Right ventricle myocardium superior (tissue), 1 donor: Measurements from ENCODE around the gene B3GAT3. TPM values are rescaled to one million over a fixed set of nuclear protein-coding genes. Genes with fewer than 3 reads are reported as not detected.
"Not testable (repeated sequence)": the region's sequence is repeated elsewhere in the genome, so short reads cannot be mapped to it uniquely, and the experiment has no call there.

Experiments used
- ATAC-seq: fragments of 200-7000 bp; cut with Tn5 transposase; one replicate; pipeline ENCODE4 v1.9.1; 2020; ENCODE audit warnings: mild to moderate bottlenecking; ENCODE audit not compliant: poor library complexity
- DNase-seq: peaks from one replicate; pipeline ENCODE4 v3.0.0-alpha.2; 2020
- intact Hi-C: fragments of 100-400 bp; cut with DNase I; formaldehyde crosslinking; loops from one replicate; pipeline ENCODE4 v1.11.2; 2022
- total RNA-seq: library from RNA; stranded (reverse); fragmentation: NEBNext Ultra II Directional; extraction: Animal tissue kit (Norgen Biotek cat#: 25700); gene quantifications from one replicate; pipeline ENCODE4 v1.2.1, GENCODE V29; 2021
- donor health status: DM: no; HTN: yes; CAD: no; lungs with severe emphysema.

The B3GAT3 gene
- total RNA-seq, 1 donor from 2014 or later, result 11.6 TPM

DNA sequence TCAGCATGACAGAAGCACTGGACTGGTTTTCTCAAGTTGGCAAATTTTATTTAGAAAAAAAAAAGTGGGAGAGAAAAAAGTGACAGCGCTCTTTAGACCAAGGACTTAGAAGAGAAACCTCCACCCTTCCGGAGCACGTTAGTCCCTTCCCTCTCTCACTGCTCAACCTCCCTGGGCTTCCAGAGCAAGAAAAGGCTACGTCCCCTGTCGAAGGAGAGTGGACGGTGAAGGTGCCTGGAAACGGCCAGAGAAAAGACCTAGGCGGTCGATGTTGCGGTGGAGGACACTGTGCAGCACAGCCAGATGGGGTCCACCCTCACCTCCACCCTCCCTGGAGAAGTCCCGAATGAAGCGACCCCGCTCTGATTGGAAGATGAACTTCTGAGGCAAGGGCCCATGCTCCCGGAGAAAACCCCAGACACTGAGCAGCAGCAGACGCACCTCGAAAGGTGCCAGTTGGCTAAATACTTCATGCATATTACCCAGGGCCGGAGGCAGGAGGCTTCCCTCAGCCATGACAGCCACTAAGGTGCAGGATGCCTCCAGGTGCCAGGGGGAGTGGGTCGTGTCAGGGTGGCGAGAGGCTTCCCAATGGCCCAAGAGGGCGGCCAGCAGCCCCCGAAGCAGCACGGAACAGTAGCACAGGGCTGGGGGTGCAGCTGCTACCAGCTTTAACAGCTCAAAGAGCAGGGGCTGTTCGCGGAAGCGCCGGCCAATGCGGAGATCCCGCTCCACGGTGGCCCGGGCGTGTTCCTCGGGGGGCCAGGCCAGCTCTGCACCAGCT, 25.2 kb upstream of the B3GAT3 start:
- DNase-seq, result no peak
- ATAC-seq, result peak; percentile 3
- intact Hi-C loops, result no loop called here

DNA sequence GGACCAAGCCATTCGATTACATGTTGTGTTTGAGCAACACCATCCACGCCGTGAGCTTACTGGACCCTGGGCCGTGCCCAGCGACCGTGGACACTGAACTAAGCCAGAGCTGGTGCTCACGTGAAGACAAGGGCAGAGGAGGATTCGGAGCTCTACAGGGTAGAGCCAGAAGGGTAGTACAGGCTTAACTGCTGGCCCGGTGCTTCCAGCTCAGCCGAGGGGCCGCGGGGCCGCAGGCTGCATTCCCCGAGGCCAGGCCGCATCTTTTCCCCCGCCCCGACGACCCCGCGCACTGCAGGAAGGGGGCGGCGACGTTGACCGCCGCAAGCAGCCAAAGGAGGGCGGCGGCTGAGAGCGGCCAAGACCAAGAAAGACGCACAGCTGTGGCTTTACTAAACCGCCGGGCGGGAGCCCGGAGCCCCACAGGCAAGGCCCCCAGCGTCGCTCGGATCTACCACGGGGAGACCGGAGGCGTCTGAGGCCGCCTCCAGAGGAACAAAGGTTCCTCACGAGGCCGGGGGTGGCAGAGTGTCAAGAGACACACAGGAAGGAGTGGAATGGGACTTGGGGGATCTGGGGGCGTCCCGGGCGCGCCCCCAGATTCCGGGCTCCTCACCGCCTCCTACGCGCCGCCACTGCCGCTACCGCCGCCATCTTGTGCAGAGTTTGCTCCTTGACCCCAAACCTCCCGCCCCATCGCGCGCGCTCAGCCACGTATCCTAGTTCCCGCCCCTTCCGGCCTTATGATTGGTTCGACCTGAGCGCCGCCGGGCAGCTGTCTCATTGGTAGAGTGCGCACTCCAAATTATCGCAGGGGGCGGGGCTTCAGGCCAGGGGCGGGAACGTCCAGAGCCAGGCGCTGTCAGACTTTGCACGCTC, 24.4 kb upstream of the B3GAT3 start, which contains the start of gene GANAB:
GANAB (minus strand) TSS at position 668 of the 879 bp plus-strand sequence; CDS start at position 654, 14 bp downstream.
- ATAC-seq (peak; percentile 98), DNase-seq (peak; percentile 100)
- intact Hi-C loops, result no loop called here

DNA sequence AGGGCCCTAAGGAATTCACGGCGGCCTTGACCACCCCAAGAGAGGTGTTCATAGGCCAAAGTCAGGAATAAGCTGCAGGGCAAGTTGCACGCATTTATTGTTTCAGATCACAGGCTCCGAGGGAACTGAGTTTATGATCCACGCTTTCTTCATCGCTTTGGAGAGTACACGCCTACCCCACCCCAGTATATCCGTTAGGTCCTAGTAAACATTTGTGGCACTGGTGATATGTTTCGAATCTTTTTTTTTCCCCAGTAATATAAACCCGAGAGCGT, 23.8 kb upstream of the B3GAT3 start:
- no peak for ATAC-seq
- no peak for DNase-seq
- intact Hi-C loops, result no loop called here

DNA sequence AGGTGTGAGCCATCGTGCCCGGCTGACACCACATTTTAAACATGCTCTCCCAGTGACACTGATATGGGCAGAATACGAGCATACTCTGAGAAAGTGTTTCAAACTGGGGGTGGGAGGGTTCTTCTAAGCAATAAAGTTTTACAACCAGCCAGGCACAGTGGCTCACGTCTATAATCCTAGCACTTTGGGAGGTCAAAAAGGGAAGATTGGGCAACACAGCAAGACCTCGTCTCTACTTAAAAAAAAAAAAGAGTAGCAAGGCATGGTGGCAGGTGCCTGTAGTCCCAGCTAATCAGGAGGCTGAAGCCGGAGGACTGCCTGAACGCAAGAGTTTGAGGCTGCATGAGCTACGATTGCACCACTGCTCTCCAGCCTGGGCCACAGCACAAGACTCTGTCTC, 22.4 kb upstream of the B3GAT3 start:
- no peak for ATAC-seq
- intact Hi-C loops, result no loop called here
- no peak for DNase-seq

DNA sequence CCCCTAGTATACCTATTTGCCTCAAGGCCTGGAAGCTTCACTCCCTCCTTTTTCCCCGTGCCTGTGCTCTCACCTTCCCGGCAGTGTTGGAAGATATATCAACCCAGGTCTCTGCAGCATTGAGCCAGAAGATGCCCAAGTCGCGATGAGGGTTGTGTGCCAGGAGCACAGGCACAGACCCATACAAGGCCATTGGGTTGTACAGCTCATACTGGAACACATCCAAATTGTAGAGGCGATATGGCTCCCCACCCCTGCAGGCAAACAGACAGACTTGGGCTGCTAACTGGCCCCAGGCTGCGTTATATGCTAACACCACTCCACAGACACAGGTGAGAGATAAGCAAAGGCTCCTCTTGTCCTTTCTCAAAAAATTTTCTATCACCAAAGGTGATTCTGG, 10.7 kb upstream of the B3GAT3 start:
- no peak for ATAC-seq
- intact Hi-C loops, result no loop called here
- DNase-seq, result no peak

DNA sequence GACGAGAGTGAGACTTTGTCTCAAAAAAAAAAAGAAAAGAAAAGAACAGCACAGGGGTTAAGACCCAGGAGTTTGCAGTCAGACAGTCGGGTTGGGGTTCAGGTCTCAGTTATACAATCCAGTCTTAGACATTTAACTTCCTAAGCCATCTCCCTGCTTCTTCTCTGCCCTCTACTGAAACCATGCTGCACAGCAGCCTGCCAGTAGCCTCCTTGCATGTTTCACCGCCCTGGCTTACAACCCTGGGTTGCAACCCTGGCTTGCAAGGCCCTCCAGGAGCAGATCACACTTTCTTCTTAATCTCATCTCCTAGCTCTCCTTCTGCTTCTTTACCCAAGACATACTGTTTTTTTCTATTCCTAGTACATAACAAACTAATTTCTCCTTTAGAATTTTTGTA, 5.9 kb upstream of the B3GAT3 start:
- DNase-seq, result no peak
- no peak for ATAC-seq
- intact Hi-C loops, result no loop called here

DNA sequence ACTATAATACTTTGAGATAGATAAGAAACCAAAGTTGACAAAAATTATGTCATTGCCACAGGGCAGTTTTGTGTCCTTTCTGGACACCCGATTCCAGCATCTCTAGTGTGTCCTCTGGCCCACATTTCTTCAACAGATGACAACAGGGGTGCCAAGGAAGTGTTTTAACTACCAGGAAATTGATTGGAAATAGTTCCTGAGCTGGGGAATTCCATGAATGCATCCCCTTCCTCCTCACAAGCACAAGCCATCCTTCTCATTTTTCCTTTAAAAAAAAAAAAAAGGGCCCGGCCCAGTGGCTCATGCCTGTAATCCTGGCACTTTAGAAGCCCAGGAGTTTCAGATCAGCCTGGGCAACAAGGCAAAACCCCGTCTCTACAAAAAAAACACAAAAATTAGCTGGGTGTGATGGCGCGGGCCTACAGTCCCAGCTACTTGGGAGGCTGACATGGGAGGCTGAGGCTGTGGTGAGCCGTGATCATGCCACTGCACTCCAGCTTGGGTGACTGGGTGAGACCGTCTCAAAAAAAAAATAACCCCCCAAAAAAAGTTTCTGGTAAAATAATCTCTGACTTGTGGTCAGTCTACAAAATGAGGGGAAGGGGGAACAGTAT, 797 bp upstream of the B3GAT3 start:
- intact Hi-C loops, result no loop called here

DNA sequence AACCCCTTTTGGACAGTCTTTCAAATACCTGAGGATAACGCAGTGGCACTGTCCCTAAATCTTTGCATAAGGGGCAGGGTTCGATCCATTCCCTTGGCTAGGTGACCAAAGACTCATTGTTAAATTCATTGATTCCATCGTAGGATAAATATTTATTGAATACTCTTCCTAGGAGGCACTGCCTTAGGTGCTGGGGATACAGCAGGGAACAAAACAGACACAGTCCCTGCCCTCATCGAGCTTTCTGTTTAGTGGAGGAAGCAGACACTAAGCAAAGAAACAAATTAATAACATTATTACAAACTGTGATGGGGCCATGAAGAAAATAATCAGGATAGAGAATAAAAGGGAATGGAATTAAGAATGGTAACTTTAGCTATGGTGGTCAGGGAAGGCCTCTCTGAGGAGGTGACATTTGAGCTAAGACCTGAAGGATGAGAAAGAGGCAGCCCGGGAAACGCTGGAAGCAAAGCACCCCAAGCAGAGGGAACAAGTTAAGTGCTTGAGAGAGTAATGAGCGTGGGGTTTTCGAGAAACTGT, 689 bp downstream of the B3GAT3 start:
- ATAC-seq (no peak), DNase-seq (no peak)
- intact Hi-C loops, result no loop called here

More for the DNA sequence above, 797 bp upstream of the B3GAT3 start:
- ATAC-seq (no peak), DNase-seq (no peak)

DNA sequence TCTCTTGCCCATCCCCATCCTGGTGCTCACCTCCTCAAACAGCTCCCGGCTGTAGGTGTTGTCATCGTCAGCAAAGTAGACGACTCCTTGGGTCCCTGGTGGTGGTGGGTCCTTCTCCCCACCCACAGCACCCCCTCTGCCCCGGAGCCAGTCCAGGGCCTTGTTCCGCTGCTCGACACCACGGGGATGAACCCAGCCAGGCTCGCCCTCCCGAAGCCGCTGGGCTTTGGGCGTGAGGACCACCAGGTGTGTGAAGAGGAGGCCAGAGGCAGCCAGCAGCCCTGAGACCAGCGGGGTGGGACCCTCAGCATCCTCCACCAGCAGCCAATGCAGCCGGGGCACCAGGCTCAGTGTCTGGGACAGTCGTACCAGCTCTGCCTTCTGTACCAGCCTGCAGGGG, 4.8 kb downstream of the B3GAT3 start:
- ATAC-seq, intact Hi-C loops, DNase-seq: not testable (repeated sequence)

DNA sequence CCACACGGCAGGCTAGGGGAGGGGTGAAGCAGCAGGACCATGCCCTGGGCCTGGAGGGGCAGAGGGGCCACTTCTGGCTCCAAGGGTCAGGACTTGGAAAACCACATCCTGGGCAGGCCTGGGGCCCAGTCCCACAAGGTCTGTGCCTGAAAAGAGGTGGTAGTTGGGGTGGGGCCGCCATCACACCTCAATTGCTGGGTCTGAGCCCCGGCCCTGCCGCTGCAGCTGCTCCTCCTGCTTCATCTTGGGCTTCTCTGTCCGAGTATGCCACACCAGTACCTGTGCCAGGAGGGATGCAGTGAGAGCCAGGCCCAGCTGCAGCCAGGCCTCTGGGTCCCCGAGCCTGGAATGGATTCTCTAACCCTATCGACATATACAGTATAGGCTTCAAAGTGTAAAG, 6.3 kb downstream of the B3GAT3 start:
- no peak for ATAC-seq
- intact Hi-C loops, result no loop called here
- no peak for DNase-seq

DNA sequence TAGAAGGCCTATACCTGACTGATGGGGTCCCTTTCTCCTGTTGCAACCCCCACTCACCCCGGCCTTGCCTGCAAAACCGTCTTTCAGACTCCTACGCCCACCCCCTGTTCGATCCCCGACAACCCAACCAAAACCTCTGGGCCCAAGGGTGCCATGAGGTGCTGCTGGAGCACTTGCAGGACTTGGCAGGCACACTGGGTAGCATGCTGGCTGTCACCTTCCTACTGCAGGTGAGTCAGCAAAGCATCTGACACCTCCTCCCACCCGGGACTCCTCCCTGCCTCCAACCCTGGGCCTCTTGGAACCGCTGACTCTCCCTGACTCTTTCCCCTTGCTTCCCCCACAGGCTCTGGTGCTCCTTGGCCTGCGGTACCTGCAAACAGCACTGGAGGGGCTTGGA, 7.5 kb downstream of the B3GAT3 start:
- intact Hi-C loops, result no loop called here
- no peak for DNase-seq

DNA sequence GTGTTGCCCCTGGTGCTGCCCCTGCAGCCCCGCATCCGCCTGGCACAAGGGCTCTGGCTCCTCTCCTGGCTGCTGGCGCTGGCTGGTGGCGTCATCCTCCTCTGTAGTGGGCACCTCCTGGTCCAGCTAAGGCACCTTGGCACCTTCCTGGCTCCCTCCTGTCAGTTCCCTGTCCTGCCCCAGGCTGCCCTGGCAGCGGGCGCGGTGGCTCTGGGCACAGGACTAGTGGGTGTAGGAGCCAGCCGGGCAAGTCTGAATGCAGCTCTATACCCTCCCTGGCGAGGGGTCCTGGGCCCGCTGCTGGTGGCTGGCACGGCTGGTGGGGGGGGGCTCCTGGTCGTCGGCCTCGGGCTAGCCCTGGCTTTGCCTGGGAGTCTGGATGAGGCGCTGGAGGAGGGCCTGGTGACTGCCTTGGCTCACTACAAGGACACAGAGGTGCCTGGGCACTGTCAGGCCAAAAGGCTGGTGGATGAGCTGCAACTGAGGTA, 8.5 kb downstream of the B3GAT3 start:
- DNase-seq (no peak), ATAC-seq (peak; percentile 0)
- intact Hi-C loops, result no loop called here

More for the DNA sequence above, 7.5 kb downstream of the B3GAT3 start:
- ATAC-seq, result no peak

DNA sequence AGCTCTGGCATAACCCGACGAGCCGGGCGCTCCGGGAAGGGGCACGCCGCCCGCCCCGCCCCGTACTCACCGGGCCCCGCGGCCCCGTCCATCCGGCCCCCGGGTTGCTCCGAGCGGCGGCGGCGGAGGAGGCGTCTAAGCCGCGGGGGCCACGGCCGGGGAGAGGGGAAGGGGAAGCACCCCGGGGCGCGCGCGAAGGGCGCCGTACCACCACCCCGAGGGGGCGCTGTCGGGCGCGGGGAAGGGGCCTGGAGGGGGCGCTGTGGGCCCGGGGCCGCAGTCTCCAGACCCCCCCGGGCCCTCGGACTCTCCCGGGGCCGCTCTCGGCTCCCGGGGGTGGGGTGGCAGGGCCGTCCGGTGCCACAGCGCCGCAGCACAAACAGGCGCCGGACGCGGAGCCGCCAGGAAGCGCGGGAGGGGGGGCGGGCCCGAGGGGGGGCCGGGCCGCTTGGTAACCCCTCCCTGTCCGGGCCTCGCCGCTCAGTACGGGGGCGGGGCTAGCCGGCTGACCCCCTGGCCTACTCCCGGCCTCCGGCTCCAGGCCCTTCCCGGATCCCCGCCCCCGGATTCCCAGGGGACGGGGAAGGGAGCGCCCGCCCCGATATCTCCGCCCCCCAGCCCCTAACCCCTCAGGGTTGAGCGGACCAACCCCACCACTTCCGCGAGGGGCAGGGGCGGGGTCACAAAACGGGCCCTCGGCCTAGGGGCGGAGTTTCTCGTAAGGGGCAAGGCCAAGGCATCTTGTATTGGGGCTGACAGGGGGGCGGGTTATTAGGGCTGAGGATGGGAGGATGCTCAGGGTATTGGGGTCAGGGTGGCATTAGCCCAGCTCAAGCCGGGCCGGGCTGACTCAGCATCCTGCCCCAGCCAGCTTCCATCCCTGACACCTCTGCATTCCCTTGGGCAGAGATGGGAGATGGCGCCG, 9.2 kb downstream of the B3GAT3 start, which contains the start of the genes EML3 and ROM1:
EML3 (minus strand) TSS at position 410 of the 925 bp plus-strand sequence; CDS start at position 92, 318 bp downstream.
ROM1 (plus strand) TSS at position 892 of the 925 bp plus-strand sequence; CDS start at position 917, 25 bp downstream.
- peak; percentile 93 for DNase-seq
- ATAC-seq, result peak; percentile 92
- intact Hi-C loops, result no loop called here

DNA sequence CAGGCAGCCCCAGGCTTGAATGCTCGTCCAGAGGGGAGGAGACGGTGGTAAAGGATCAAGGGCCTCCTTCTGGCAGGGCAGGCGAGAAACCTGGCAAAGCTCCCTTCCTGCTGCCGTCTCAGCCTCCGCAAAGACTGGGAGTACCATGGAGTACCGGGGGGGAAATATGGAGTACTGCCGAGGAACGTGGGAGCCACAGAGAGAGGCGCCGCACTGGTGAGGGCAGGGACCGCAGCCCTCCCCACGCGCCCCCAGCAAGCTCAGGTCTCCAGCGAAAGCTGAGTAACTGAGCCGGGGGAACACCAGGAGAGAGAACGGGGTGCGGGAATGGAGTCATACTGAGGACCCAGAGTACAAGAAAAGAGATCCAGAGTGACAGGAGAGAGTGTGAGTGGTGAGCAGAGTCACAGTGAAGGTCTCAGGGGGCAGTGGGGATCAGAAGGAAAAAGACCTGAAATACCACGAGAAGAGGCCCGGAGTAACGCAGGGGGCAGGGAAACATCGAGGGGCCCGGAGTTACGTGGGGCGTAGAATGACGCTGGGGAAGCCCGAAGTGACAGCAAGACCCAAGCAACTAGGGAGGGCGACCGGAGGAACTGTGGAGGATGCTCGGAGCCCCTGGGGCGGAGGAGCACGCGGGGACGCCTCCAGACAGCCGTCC, 10.0 kb downstream of the B3GAT3 start:
- DNase-seq (peak; percentile 73), ATAC-seq (peak; percentile 5)
- intact Hi-C loops, result no loop called here

DNA sequence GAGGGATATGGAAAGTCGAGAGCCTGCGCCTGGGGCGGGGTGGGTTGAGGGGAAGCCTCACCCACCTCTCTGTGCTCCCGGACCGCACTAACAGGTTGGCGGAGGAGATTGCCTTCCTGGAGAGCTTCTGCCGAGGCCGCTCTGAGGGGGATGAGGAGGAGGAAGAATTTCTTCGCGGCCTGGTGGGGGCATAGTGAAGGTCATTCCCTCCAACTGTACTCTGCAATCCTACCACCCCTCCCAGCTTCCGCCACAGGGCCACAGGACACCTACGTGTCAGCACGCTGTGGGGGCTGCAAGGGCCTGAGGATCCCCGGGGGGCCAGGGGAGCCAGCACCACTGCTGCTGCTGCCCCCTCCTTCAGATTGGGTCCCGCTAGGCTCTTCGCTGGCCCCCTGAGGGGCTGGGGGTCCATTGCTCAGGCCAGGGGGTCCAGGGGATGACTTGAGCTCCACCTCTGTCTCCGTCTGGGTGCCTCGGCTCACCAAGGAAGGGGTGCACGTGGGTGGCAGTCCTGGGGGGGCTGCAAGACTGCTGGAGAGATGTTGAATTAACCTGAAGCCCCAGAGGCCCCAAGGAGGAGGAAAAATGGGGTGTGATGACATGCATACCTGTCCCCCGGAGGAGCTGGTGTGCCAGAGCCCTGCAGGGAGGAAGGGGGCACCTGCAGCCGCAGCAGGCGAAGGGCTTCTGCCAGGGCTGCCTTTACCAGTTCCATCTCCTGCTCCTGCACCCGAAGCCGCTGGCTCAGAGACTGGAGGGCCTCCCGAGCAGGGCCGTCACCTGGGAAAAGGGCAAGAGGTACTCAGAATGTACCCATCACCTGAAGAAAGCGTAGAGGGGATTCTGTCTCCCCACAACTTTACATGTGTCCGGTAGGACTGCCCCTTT, 10.7 kb downstream of the B3GAT3 start:
- DNase-seq (no peak), ATAC-seq (no peak)
- intact Hi-C loops, result no loop called here

DNA sequence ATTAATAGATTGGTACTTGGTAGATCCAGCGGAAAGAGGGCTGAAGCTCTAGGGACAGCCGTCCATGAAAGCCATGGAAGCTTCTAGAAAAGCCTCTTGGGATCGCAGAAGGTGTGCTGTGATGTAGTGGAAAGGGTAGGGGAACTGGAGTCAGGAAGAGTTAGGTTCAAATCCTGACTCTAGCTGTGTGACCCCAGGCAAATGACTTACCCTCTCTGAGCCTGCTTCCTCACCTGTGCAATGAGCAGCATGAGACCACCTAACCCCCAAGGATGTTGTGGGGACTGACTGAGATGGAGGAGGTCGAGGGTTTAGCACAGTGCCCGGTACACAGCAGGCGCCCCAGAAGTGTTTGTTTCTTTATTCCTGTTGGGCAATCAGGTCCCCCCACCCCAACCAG, 11.4 kb downstream of the B3GAT3 start:
- intact Hi-C loops, result no loop called here
- ATAC-seq, result no peak
- DNase-seq, result no peak
